WTC11 (cell line): Measurements from ENCODE around the gene CPLX3. TPM values are rescaled to one million over a fixed set of nuclear protein-coding genes. Genes with fewer than 3 reads are reported as not detected.

Experiments
- ATAC-seq: fragments of 200-7000 bp; cut with Tn5 transposase; 2 replicates; pipeline ENCODE4 v1.10.0; 2021; ENCODE audit warnings: mild to moderate bottlenecking, moderate library complexity
- CTCF ChIA-PET: fragments of 300-600 bp; sonication (Branson Sonifier 250); formaldehyde crosslinking; loops from one replicate; lab custom pipeline; 2021; ENCODE audit warnings: antibody characterized with exemption; lab: Charles Lee
- POLR2A ChIA-PET: fragments of 350-600 bp; sonication (Branson Sonifier 250); formaldehyde crosslinking; loops from one replicate; lab custom pipeline; 2021; ENCODE audit warnings: antibody characterized with exemption; lab: Charles Lee
- DNase-seq: peaks from one replicate; pipeline ENCODE4 v3.0.0; 2021; ENCODE audit warnings: low spot score
- H3K27ac Mint-ChIP-seq: 2 replicates; pipeline ENCODE4 v1.8.0; 2021; ENCODE audit warnings: mixed read lengths
- H3K27me3 Mint-ChIP-seq: 2 replicates; pipeline ENCODE4 v1.8.0; 2021; ENCODE audit warnings: low read depth, mild to moderate bottlenecking, moderate library complexity, mixed read lengths
- H3K36me3 Mint-ChIP-seq: 2 replicates; pipeline ENCODE4 v1.8.0; 2021; ENCODE audit warnings: mixed read lengths
- H3K4me1 Mint-ChIP-seq: 2 replicates; pipeline ENCODE4 v1.8.0; 2022; ENCODE audit warnings: mixed read lengths
- H3K4me3 Mint-ChIP-seq: 2 replicates; pipeline ENCODE4 v1.8.0; 2021; ENCODE audit warnings: mild to moderate bottlenecking, moderate library complexity, mixed read lengths
- H3K9me3 Mint-ChIP-seq: 2 replicates; pipeline ENCODE4 v1.8.0; 2021; ENCODE audit warnings: mixed read lengths
- CTCF ChIP-seq: fragments of 200-600 bp; IDR thresholded peaks from 2 replicates; pipeline ENCODE4 v1.8.0; 2022; ENCODE audit warnings: antibody characterized with exemption
- E2F4 ChIP-seq: sonication (generic); formaldehyde crosslinking; IDR thresholded peaks from 2 replicates; pipeline ENCODE4 v1.8.1; 2022; ENCODE audit warnings: low read depth, mild to moderate bottlenecking, moderate library complexity, missing genetic modification reagents, borderline replicate concordance
- ELF4 ChIP-seq: sonication (generic); formaldehyde crosslinking; IDR thresholded peaks from 2 replicates; pipeline ENCODE4 v1.8.1; 2022; ENCODE audit warnings: low read depth, mild to moderate bottlenecking, moderate library complexity, missing genetic modification reagents
- ETV6 ChIP-seq: sonication (generic); formaldehyde crosslinking; IDR thresholded peaks from 2 replicates; pipeline ENCODE4 v1.8.1; 2022; ENCODE audit warnings: mild to moderate bottlenecking, missing genetic modification reagents
- IRF1 ChIP-seq: sonication (generic); formaldehyde crosslinking; IDR thresholded peaks from 2 replicates; pipeline ENCODE4 v1.8.0; 2023; ENCODE audit warnings: missing genetic modification reagents
- MXD4 ChIP-seq: fragments of 250-450 bp; sonication (Bioruptor Pico); IDR thresholded peaks from 2 replicates; pipeline ENCODE4 v1.8.0; 2021; ENCODE audit warnings: mild to moderate bottlenecking, moderate library complexity, borderline replicate concordance
- MYBL2 ChIP-seq: sonication (generic); formaldehyde crosslinking; IDR thresholded peaks from 2 replicates; pipeline ENCODE4 v1.8.1; 2023; ENCODE audit warnings: mild to moderate bottlenecking, moderate library complexity, missing genetic modification reagents
- NR2C2 ChIP-seq: sonication (generic); formaldehyde crosslinking; IDR thresholded peaks from 2 replicates; pipeline ENCODE4 v1.8.0; 2022; ENCODE audit warnings: mild to moderate bottlenecking, missing genetic modification reagents
- NR3C1 ChIP-seq: sonication (generic); formaldehyde crosslinking; conservative IDR thresholded peaks from 2 replicates; pipeline ENCODE4 v1.8.1; 2023; ENCODE audit warnings: low read depth, mild to moderate bottlenecking, missing genetic modification reagents
- OVOL2 ChIP-seq: fragments of 250-450 bp; sonication (Bioruptor Pico); IDR thresholded peaks from 2 replicates; pipeline ENCODE4 v1.9.0; 2021; ENCODE audit warnings: mild to moderate bottlenecking, borderline replicate concordance
- PREB ChIP-seq: sonication (generic); formaldehyde crosslinking; IDR thresholded peaks from 2 replicates; pipeline ENCODE4 v1.8.1; 2022; ENCODE audit warnings: mild to moderate bottlenecking, missing genetic modification reagents, moderate library complexity, borderline replicate concordance
- SMAD4 ChIP-seq: sonication (generic); formaldehyde crosslinking; IDR thresholded peaks from 2 replicates; pipeline ENCODE4 v1.8.0; 2022; ENCODE audit warnings: mild to moderate bottlenecking, missing genetic modification reagents
- SOX15 ChIP-seq: fragments of 250-450 bp; sonication (Bioruptor Pico); IDR thresholded peaks from 2 replicates; pipeline ENCODE4 v1.9.0; 2021; ENCODE audit warnings: mild to moderate bottlenecking
- STAT6 ChIP-seq: sonication (generic); formaldehyde crosslinking; conservative IDR thresholded peaks from 2 replicates; pipeline ENCODE4 v1.8.1; 2023; ENCODE audit warnings: mild to moderate bottlenecking, low read depth, missing genetic modification reagents, moderate library complexity
- ZBTB43 ChIP-seq: sonication (generic); formaldehyde crosslinking; IDR thresholded peaks from 2 replicates; pipeline ENCODE4 v1.8.1; 2023; ENCODE audit warnings: mild to moderate bottlenecking, missing genetic modification reagents
- ZNF219 ChIP-seq: sonication (generic); formaldehyde crosslinking; IDR thresholded peaks from 2 replicates; pipeline ENCODE4 v1.8.0; 2023; ENCODE audit warnings: missing genetic modification reagents, mild to moderate bottlenecking, borderline replicate concordance
- ZNF232 ChIP-seq: sonication (generic); formaldehyde crosslinking; IDR thresholded peaks from 2 replicates; pipeline ENCODE4 v1.8.0; 2022; ENCODE audit warnings: mild to moderate bottlenecking, missing genetic modification reagents
- ZNF416 ChIP-seq: fragments of 250-450 bp; sonication (Bioruptor Pico); IDR thresholded peaks from 2 replicates; pipeline ENCODE4 v1.9.0; 2021; ENCODE audit warnings: mild to moderate bottlenecking, inconsistent platforms
- ZSCAN18 ChIP-seq: fragments of 250-450 bp; sonication (Bioruptor Pico); IDR thresholded peaks from 2 replicates; pipeline ENCODE4 v2.1.2; 2022; ENCODE audit warnings: mild to moderate bottlenecking, moderate library complexity
- total RNA-seq: library from RNA; stranded (reverse); gene quantifications from 3 replicates; pipeline ENCODE4 v1.2.3, GENCODE V29; 2021

Gene CPLX3
- total RNA-seq, 1 experiment from 2014 or later = 0.09 TPM

GRCh38 chr15:74857082-74857655, 30.7 kb downstream of the CPLX3 start:
- H3K9me3 Mint-ChIP-seq = no peaks in the 10 kb centered on the region
- H3K36me3 Mint-ChIP-seq = peaks cover 4% of the 10 kb centered on the region; the same call in 1 of the 2 replicates
- no peaks in the 10 kb centered on the region for H3K27me3 Mint-ChIP-seq
- DNase-seq (no peak), ATAC-seq (no peak)
- no peak for TF ChIP-seq PREB
- no peak for TF ChIP-seq ETV6 (CRISPR knock-in tag)
- no peak for TF ChIP-seq ZNF219 (CRISPR knock-in tag)
- TF ChIP-seq IRF1 = no peak
- TF ChIP-seq SMAD4 (CRISPR knock-in tag) = no peak
- no peak for TF ChIP-seq ZNF232 (CRISPR knock-in tag)
- no peak for TF ChIP-seq ZSCAN18 (CRISPR knock-in tag)
- no peak for TF ChIP-seq ZNF416 (CRISPR knock-in tag)
- TF ChIP-seq STAT6 (CRISPR knock-in tag) = no peak
- no peak for TF ChIP-seq NR2C2 (CRISPR knock-in tag)
- TF ChIP-seq MYBL2 = no peak
- no peak for TF ChIP-seq MXD4
- TF ChIP-seq ELF4 (CRISPR knock-in tag) = no peak
- TF ChIP-seq E2F4 (CRISPR knock-in tag) = no peak
- no peak for TF ChIP-seq CTCF
- no peak for TF ChIP-seq OVOL2 (CRISPR knock-in tag)
- no peak for TF ChIP-seq SOX15 (CRISPR knock-in tag)
- no peak for TF ChIP-seq ZBTB43 (CRISPR knock-in tag)
- TF ChIP-seq NR3C1 (CRISPR knock-in tag) = no peak
- no peak overlapping the region for H3K4me3 Mint-ChIP-seq
- ChIA-PET POLR2A (no interaction called here), CTCF (interaction anchor here (0.9 to 3.1 kb wide), 6 partner anchors 14 to 100 kb away, joined by 3 to 17 read pairs (median 5); partner anchors contain the start of genes RPP25 and ULK3)
- H3K27ac Mint-ChIP-seq = no peak overlapping the region; the same call in 1 of the 2 replicates
- H3K4me1 Mint-ChIP-seq = no peaks in the 10 kb centered on the region
